Osteocyte (in vitro differentiated cells): ENCODE data around the gene LRRC28. TPM values are rescaled to one million over a fixed set of nuclear protein-coding genes. Genes with fewer than 3 reads are reported as not detected.

Source experiments
- DNase-seq: peaks from one replicate; pipeline ENCODE4 v3.0.0; 2021; ENCODE audit warnings: mixed read lengths; ENCODE audit not compliant: unreplicated experiment; ENCODE audit errors: extremely low spot score
- H3K27ac Mint-ChIP-seq: one replicate; pipeline ENCODE4 v1.8.0; 2021; ENCODE audit warnings: mild to moderate bottlenecking, mixed read lengths; ENCODE audit not compliant: unreplicated experiment
- H3K27me3 Mint-ChIP-seq: one replicate; pipeline ENCODE4 v1.8.0; 2021; ENCODE audit warnings: mixed read lengths; ENCODE audit not compliant: unreplicated experiment
- H3K36me3 Mint-ChIP-seq: one replicate; pipeline ENCODE4 v1.8.0; 2021; ENCODE audit warnings: mixed read lengths; ENCODE audit not compliant: unreplicated experiment
- H3K4me1 Mint-ChIP-seq: one replicate; pipeline ENCODE4 v1.8.0; 2021; ENCODE audit warnings: mixed read lengths; ENCODE audit not compliant: unreplicated experiment
- H3K4me3 Mint-ChIP-seq: one replicate; pipeline ENCODE4 v1.8.0; 2021; ENCODE audit warnings: mild to moderate bottlenecking, moderate library complexity, mixed read lengths; ENCODE audit not compliant: unreplicated experiment
- H3K9me3 Mint-ChIP-seq: one replicate; pipeline ENCODE4 v1.8.0; 2021; ENCODE audit warnings: mixed read lengths; ENCODE audit not compliant: unreplicated experiment
- CTCF ChIP-seq: fragments of 200-600 bp; sonication (generic); IDR thresholded peaks from 2 replicates; pipeline ENCODE4 v1.5.0; 2021; ENCODE audit warnings: antibody characterized with exemption, mild to moderate bottlenecking, moderate library complexity
- total RNA-seq: library from RNA; stranded (reverse); gene quantifications from 2 replicates; pipeline ENCODE4 v1.2.1, GENCODE V29; 2021

LRRC28 gene
- total RNA-seq, 1 donor from 2014 or later, result 27.4 TPM

GRCh38 chr15:99435877-99436541 is 184.7 kb downstream of the LRRC28 start:
- Mint-ChIP-seq H3K27me3 (no peaks in the 10 kb centered on the region), H3K36me3 (no peaks in the 10 kb centered on the region), H3K4me3 (no peak overlapping the region), H3K9me3 (no peaks in the 10 kb centered on the region), H3K27ac (peak overlapping the region; percentile 47), H3K4me1 (peaks cover 58% of the 10 kb centered on the region)
- TF ChIP-seq CTCF, result no peak
- DNase-seq, result peak; percentile 73

- Mint-ChIP-seq H3K4me1 (peaks cover 65% of the 10 kb centered on the region), H3K4me3 (no peak overlapping the region)
These were observed 185.4 kb downstream of the LRRC28 start for GRCh38 chr15:99436542-99437314.

GRCh38 chr15:99437315-99438223 is 186.3 kb downstream of the LRRC28 start:
- no peak for TF ChIP-seq CTCF
- peak overlapping the region; percentile 97 for H3K27ac Mint-ChIP-seq

More at GRCh38 chr15:99436542-99437314, 185.4 kb downstream of the LRRC28 start:
- no peaks in the 10 kb centered on the region for H3K9me3 Mint-ChIP-seq
- H3K27ac Mint-ChIP-seq, result peak overlapping the region; percentile 97
- TF ChIP-seq CTCF, result no peak
- DNase-seq, result peak; percentile 82
- H3K36me3 Mint-ChIP-seq, result no peaks in the 10 kb centered on the region
- H3K27me3 Mint-ChIP-seq, result no peaks in the 10 kb centered on the region

GRCh38 chr15:99438224-99438585 is 186.9 kb downstream of the LRRC28 start:
- Mint-ChIP-seq H3K36me3 (no peaks in the 10 kb centered on the region), H3K27ac (peak overlapping the region; percentile 97), H3K9me3 (no peaks in the 10 kb centered on the region), H3K4me3 (no peak overlapping the region), H3K4me1 (peaks cover 76% of the 10 kb centered on the region), H3K27me3 (no peaks in the 10 kb centered on the region)
- TF ChIP-seq CTCF, result no peak
- peak; percentile 80 for DNase-seq

More at GRCh38 chr15:99437315-99438223, 186.3 kb downstream of the LRRC28 start:
- DNase-seq, result peak; percentile 80
- Mint-ChIP-seq H3K4me1 (peaks cover 73% of the 10 kb centered on the region), H3K27me3 (no peaks in the 10 kb centered on the region), H3K4me3 (no peak overlapping the region), H3K9me3 (no peaks in the 10 kb centered on the region), H3K36me3 (no peaks in the 10 kb centered on the region)
